NOMO-1 treated with DMSO at 0.1 percent for 48 hours (cell line): ENCODE data around the gene TBX1.

Experiments used
- DNase-seq: peaks from one replicate; lab custom pipeline; 2025; ENCODE audit not compliant: unreplicated experiment; lab: John Stamatoyannopoulos, UW

Gene TBX1

DNA sequence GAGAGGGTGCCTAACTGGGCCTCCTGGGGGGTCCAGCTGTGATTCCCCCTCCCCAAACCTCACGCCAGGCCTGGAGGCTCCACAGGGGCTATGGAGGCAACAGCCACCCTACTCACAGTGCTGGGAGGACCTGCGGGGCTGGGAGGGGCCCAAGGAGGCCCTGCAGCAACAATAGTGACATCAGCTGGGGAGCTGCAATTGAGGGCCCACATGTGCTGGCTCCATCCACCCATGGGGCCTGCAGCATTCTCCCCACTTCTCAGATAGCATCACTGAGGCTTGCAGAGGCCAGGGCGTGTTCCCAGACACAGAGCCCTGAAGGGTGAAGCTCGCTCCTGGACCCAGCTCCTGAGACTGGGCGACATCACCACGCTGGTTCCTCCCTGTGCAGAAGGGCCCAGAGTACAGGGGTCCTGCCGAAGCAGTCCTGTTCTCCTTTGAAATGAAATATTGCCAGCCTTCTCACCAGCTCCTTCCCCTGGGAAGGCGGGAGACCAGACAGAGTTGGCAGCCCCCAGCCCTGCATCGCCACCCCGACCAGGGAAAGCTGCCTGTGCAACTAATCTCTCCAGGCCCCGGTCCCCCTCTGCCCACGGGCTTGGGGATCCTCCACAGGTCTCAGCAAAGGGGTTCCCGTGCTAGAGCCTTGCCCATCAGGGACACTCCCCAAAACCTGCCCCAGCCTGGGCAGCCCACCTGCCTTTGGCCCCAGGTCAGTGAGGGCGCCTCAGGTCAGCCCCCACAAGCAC lies 8.9 kb upstream of the TBX1 start:
- DNase-seq, result no peak

DNA sequence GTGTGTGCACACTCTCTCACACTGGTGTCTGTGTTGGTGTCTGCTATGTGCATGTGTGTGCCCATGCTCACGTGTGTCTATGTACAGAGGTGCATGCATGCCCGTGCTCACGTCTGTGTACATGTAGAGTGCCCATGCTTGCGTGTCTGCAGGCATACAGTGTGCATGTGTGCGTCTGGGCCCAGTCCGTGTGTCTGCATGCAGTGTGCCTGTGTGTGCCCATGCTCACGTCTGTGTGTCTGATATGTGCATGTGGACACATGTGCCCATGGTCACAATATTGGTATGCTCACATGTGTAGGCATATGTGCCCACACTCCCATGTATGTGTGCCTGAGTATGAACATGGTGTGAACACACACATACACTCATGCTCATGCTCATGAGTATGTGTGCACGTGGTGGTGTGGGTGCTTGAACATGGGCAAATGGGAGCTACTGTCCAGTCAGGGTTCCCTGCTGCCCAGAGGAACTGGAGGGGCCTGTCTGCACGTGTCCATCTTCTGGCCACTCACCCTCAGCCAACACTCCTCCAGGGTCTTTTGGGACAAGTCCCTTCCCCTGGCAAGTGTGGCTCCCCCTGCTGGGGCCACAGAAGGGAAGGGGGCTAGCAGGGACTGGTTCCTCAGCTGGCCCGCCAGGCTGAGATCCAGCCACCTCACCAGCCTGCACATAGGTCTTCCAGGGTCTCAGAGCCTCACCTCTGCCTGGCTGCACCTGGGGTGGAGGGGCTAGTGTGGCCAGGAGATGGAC lies 7.3 kb upstream of the TBX1 start:
- no peak for DNase-seq

DNA sequence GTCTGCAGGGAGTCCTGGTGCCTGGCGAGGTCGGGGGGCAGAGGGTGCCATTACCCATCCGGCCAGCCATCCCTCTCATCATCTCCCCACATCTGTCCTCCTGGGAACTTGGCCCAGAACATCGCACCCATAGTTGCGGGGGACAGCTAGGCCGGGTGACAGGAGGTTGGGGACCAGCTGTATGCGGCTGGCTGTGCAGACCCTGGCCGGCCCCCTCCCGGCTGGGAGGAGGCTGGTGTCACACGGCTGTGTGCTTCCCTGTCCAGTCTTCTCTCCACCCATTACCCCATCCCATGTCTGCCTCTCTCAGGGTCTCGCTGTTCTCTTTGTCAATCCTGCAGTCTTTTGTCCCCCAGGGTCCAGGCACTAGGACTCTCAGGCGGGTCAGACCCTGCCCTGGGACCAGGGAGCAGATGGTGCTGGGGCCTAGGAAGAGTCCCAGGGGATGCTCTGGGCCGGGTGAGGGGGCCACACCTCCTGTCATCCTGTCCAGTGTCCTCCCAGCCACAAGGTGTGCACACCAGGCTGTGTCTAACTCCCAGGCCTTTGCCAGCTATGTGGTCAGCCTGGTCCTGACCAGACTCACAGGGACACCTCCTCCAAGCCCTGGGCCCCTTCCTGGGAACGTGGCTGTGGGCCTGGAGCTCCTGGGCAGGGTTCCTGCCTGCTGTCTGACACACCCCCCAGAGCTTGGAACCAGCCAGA lies 6.4 kb upstream of the TBX1 start:
- no peak for DNase-seq

GRCh38 chr22:19754701-19755144 lies 5.9 kb upstream of the TBX1 start:
- no peak for DNase-seq

GRCh38 chr22:19755145-19755710 lies 5.3 kb upstream of the TBX1 start:
- no peak for DNase-seq

GRCh38 chr22:19755722-19756287 lies 4.8 kb upstream of the TBX1 start:
- no peak for DNase-seq

- DNase-seq, result no peak
These were observed 4.1 kb upstream of the TBX1 start for GRCh38 chr22:19756288-19757128.

DNA sequence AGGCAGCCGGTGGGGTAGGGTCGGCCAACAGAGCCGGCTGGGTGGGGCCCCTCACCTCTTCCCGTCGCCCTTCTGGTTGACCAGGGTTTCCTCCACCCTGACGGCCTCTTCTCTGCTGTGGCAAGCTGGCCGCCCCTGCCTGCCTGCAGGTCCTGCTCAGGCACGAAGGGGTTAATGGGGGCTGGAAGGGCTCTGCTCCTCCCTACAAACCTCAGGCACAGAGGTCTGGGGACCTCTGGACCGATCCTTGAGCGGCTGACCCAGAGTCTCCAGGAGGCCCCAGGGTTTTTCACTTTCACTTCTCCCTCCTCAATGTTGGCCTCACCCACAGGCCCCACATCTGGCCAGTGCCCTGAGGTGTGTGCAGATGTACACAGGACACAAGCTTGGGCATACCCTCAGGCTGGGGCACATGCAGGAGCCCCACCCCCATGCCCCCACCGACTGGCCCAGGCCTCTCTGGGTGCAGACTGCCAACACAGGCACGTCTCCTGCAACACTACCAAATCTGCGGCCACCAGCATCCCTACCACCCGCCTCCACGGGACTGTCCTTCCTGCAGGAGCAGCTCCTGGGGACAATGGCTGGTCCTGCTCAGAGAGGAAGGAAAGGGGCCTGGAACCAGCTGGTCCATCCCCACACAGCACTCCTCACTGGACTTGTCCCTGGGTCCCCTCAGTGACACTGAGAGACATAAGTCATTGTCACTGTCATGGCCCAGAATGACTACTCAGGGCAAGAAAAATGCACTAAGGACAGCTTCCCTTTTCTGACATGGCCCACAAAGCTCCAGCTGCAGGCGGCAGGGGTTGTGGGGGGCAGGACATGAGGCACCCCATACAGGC lies 3.2 kb upstream of the TBX1 start:
- peak; percentile 61 for DNase-seq

- no peak for DNase-seq
These were observed 2.3 kb upstream of the TBX1 start for GRCh38 chr22:19757985-19758895.

DNA sequence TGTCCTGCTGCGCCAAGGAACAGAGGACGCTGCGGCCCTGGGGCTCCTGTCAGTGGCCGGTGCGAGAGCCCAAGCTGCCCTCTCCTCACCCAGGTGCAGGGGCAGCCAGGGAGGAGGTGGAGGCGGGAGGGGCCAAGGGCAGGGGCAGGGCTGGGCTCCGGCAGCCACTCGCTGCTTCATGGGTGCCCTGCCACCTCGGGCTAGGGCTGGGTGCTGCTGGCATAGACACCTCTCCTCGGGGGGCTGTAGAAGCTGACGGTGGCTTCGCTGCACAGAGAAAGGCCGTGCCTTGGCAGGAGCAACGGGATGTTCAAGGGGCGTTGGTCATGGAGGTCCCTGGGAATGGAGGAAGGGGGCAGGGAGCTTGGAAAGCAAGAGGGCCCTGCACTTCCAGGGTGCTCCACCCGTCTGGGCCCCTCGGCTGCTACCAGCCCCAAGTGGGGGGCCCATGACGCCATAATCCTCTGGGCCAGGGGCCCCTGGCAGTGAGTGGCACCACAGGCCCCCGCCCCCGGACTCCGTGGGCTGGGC lies 1.6 kb upstream of the TBX1 start:
- no peak for DNase-seq

GRCh38 chr22:19759427-19760057 lies 1.0 kb upstream of the TBX1 start:
- DNase-seq, result no peak

DNA sequence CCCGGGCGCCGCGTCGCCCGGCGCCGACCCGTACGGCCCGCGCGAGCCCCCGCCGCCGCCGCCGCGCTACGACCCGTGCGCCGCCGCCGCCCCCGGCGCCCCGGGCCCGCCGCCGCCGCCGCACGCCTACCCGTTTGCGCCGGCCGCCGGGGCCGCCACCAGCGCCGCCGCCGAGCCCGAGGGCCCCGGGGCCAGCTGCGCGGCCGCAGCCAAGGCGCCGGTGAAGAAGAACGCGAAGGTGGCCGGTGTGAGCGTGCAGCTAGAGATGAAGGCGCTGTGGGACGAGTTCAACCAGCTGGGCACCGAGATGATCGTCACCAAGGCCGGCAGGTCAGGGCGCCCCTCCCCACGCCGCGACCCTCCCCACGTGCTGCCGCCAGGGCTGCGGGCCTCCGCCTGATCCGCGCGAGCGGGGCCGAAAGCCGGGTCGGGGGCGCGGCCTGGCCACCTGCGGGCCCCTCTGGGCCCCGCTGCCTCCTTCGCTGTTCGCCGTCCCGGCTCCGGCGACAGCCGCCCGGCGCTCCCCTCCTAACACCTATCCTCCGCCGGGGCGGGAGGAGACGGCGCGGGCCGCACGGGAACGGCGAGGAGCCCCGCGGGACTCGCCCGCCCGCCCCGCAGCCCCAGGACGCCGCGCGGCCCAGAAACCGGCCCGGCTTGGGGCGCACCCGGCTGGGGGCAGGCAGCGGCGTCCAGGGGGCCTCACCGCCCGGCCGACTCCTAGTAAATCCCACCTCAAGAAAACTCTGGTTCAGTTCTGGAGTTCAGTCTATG lies 560 bp downstream of the TBX1 start:
- DNase-seq, result no peak

GRCh38 chr22:19761725-19762567 lies 1.4 kb downstream of the TBX1 start:
- DNase-seq, result no peak

GRCh38 chr22:19762568-19763457 lies 2.2 kb downstream of the TBX1 start:
- no peak for DNase-seq
